Neural crest cell (in vitro differentiated cells): Measurements from ENCODE around the gene CSTB. TPM values are rescaled to one million over a fixed set of nuclear protein-coding genes. Genes with fewer than 3 reads are reported as not detected.

Experiments
- DNase-seq: peaks from one replicate; pipeline ENCODE4 v3.0.0; 2021; ENCODE audit warnings: low read depth, mixed read lengths, low spot score
- H3K27ac Mint-ChIP-seq: one replicate; pipeline ENCODE4 v1.8.0; 2021; ENCODE audit warnings: mild to moderate bottlenecking, mixed read lengths; ENCODE audit not compliant: unreplicated experiment
- H3K27me3 Mint-ChIP-seq: 2 replicates; pipeline ENCODE4 v1.8.0; 2021; ENCODE audit warnings: low read depth, mild to moderate bottlenecking, mixed read lengths
- H3K36me3 Mint-ChIP-seq: 2 replicates; pipeline ENCODE4 v1.8.0; 2021; ENCODE audit warnings: low read depth, mild to moderate bottlenecking, mixed read lengths
- H3K4me1 Mint-ChIP-seq: 2 replicates; pipeline ENCODE4 v1.8.0; 2021; ENCODE audit warnings: mixed read lengths
- H3K4me3 Mint-ChIP-seq: one replicate; pipeline ENCODE4 v1.8.0; 2021; ENCODE audit warnings: mild to moderate bottlenecking, mixed read lengths
- H3K9me3 Mint-ChIP-seq: 2 replicates; pipeline ENCODE4 v1.8.0; 2021; ENCODE audit warnings: mixed read lengths
- total RNA-seq: library from RNA; stranded (reverse); gene quantifications from 2 replicates; pipeline ENCODE4 v1.2.1, GENCODE V29; 2021
- TF ChIP-seq, protein P1 (sequence below): fragments of 200-600 bp; sonication (generic); conservative IDR thresholded peaks from 2 replicates; pipeline ENCODE4 v1.5.0; 2021; ENCODE audit warnings: antibody characterized with exemption, mild to moderate bottlenecking

The CSTB gene
- total RNA-seq, 1 donor from 2014 or later: 37.1 TPM

DNA sequence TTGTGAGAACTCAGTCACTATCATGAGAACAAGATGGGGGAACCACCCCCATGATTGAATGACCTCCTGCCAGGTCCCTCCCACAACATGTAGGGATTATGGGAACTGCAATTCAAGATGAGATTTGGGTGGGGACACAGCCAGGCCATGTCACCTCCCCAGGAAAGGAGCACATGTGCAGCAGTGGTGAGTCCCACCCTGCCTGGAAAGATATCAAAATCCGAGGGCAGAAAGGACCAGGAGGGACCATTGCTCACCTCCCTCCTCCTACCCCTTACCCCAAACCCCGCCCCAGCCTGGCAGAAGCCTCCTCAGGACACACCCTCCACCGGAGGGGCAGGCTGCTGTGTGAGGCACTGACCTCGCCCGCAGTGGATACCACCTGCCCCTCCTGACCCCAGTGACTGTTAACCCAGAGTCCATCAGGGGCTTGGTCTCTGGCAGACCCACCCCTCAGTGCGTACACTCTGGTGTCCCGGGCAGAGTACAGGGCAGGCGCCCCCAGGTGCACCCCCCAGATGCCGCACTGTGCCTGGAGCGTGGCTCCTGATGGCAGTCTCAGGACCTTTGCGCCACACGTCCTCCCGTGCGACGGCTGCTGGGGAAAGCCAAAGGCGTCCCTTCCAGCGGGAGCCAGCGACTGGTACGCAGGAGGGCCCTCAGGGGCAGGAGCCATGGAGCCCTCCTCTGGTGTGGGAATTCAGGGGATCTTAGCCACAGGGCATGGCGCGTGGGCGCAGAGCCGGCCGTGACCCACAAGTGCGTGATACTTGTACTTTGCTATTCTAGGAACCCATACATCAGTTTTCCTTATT, 36.3 kb downstream of the CSTB start:
- H3K36me3 Mint-ChIP-seq: peaks cover 1% of the 10 kb centered on the region
- H3K4me3 Mint-ChIP-seq: no peak overlapping the region
- H3K27me3 Mint-ChIP-seq: no peaks in the 10 kb centered on the region
- peaks cover 10% of the 10 kb centered on the region for H3K4me1 Mint-ChIP-seq
- H3K9me3 Mint-ChIP-seq: no peaks in the 10 kb centered on the region
- peak overlapping the region; percentile 62 for H3K27ac Mint-ChIP-seq
- DNase-seq: no peak
- TF ChIP-seq, protein P1, sequence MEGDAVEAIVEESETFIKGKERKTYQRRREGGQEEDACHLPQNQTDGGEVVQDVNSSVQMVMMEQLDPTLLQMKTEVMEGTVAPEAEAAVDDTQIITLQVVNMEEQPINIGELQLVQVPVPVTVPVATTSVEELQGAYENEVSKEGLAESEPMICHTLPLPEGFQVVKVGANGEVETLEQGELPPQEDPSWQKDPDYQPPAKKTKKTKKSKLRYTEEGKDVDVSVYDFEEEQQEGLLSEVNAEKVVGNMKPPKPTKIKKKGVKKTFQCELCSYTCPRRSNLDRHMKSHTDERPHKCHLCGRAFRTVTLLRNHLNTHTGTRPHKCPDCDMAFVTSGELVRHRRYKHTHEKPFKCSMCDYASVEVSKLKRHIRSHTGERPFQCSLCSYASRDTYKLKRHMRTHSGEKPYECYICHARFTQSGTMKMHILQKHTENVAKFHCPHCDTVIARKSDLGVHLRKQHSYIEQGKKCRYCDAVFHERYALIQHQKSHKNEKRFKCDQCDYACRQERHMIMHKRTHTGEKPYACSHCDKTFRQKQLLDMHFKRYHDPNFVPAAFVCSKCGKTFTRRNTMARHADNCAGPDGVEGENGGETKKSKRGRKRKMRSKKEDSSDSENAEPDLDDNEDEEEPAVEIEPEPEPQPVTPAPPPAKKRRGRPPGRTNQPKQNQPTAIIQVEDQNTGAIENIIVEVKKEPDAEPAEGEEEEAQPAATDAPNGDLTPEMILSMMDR: no peak

DNA sequence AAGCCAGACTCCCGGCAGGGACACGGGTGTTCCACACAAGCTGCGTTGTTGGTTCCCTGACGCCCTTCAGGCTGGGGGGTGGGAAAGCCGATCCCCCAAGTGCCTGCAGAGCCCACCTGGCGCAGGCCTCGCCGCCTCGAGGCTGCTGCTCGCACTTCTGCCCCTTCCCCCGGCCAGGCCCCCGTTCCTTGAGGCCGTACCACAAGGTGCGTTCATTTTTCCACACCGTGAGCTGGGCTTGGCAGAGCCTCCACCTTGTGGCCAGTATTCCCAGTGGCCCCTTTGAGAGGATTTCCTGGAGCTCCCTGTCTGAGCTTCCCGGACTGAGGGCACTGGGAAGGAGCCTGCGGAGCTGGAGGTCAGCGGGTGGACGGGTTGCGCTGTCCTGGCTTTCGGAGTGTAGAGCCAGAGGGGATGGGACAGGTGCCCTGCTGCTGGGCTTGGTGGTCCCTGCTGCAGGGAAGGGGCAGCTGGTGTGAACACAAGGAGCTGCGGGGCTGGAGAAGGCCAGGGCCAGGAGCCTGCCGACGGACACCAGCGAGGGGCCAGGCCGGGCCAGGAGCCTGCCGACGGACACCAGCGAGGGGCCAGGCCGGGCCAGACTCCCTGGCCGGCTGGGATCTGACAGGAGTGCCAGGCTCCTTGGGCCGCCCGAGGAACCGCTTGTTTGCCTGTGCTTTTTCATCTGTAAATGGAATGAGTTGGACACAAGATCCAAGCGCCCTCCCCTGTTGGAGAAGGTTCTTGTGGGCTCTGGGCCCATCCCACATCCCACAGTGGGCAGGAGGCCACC, 38.8 kb downstream of the CSTB start:
- Mint-ChIP-seq H3K27ac (peak overlapping the region; percentile 43), H3K4me3 (no peak overlapping the region), H3K4me1 (peaks cover 20% of the 10 kb centered on the region), H3K9me3 (no peaks in the 10 kb centered on the region), H3K36me3 (no peaks in the 10 kb centered on the region), H3K27me3 (no peaks in the 10 kb centered on the region)
- TF ChIP-seq, protein P1: no peak
- DNase-seq: no peak

DNA sequence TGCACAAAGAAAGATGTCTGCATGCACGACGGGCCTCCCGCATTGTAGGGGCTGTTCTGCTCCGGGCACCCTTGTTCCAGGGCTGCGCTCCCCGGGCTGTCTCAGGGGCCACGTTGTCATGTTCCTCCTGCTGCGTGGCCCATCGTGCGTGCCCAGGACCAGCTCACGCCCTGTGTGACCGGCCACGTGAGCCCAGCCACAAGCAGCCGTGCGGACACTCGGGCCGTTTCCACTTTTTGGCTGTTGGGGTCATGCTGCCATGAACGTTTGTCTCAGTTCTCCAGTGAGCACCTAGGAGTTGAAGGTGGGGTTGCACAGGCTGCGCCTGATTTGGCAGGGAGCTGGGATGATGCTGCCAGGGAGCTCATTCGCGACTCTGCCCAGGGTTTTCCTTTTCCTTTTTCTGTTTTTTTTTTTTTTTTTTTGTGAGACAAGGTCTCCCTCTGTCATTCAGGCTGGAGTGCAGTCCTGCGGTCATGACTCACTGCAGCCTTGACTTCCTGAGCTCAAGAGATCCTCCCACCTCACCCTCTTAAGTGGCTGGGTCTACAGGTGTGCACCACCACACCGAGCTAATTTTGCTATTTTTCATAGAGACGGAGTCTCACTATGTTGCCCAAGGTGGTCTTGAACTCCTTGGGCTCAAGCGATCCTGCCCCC, 39.8 kb downstream of the CSTB start:
- TF ChIP-seq, protein P1: no peak
- DNase-seq: no peak
- H3K27ac Mint-ChIP-seq: peak overlapping the region; percentile 12
- peaks cover 20% of the 10 kb centered on the region for H3K4me1 Mint-ChIP-seq
- no peaks in the 10 kb centered on the region for H3K36me3 Mint-ChIP-seq
- H3K4me3 Mint-ChIP-seq: no peak overlapping the region
- H3K27me3 Mint-ChIP-seq: no peaks in the 10 kb centered on the region
- no peaks in the 10 kb centered on the region for H3K9me3 Mint-ChIP-seq

DNA sequence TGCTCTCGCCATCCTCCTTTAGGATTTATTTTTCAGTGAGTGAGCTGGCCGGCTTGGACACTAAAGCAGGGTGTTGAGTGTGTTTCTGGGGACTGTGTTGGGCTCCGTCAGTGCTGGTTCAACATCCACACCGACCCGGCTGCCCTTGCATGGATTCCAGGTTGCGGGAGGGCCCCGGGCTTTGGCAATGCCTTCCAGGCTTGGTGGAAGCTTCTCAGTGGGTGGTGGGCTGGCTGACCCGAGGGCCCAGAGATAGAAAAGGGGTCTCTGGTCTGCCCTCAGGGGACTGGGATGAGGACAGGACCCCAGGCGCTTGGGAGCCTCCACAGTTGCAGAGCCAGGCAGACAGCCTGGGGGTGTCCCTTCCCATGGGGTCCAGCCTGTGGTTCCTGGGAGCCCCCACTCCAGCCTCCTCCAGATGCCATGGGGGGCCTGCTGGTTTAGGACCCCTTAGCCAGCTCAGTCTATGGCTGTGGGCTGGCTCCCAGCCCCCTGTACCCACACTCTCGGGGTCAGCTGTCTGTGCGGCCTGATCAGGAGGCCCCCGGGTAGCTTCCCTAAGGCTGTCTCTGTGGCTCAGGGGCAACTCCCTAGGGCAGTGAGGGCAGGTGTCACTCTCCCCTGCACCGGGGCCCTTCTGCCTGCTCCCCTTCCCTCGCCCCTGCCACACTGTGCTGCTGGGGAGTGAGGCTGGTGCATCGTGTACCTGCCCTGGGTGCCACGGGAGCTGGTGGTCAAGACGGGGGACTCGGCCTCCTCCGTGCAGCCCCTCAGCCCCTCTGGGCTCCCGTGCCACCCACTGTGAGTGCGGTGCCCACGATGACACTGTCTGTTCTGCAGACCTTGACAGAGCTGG, 40.6 kb downstream of the CSTB start:
- Mint-ChIP-seq H3K27ac (no peak overlapping the region), H3K36me3 (no peaks in the 10 kb centered on the region), H3K4me3 (no peak overlapping the region), H3K9me3 (no peaks in the 10 kb centered on the region), H3K4me1 (peaks cover 16% of the 10 kb centered on the region), H3K27me3 (no peaks in the 10 kb centered on the region)
- TF ChIP-seq, protein P1: no peak
- no peak for DNase-seq

DNA sequence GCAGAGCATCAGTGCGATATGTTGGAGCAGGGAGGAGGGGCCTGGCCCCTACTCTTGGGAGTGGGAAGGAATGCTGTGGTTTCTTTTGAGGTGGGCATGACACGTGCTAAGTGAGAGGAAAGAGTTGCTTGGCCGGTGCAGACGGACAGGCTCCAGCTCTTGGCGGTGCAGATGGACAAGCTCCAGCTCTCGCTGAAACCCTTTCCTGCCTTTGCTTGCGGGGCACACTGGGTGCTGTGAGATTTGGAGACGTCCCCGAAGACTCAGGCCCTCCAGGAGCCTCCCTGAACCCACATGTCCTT, 41.2 kb downstream of the CSTB start:
- H3K9me3 Mint-ChIP-seq: no peaks in the 10 kb centered on the region
- TF ChIP-seq, protein P1: no peak
- H3K36me3 Mint-ChIP-seq: no peaks in the 10 kb centered on the region
- H3K27me3 Mint-ChIP-seq: no peaks in the 10 kb centered on the region
- H3K4me3 Mint-ChIP-seq: no peak overlapping the region
- DNase-seq: no peak
- no peak overlapping the region for H3K27ac Mint-ChIP-seq
- peaks cover 11% of the 10 kb centered on the region for H3K4me1 Mint-ChIP-seq
